Mucosa of stomach (tissue), 1 donor: ENCODE measurements around the gene CYB561D2.

Experiments
- H3K27me3 ChIP-seq: one replicate; pipeline ENCODE4 v1.7.0; 2013; ENCODE audit warnings: mild to moderate bottlenecking, low read length; ENCODE audit not compliant: control insufficient read depth, insufficient read depth
- H3K36me3 ChIP-seq: one replicate; pipeline ENCODE4 v1.7.0; 2013; ENCODE audit warnings: low read length; ENCODE audit not compliant: control insufficient read depth, insufficient read depth
- H3K4me1 ChIP-seq: one replicate; pipeline ENCODE4 v1.7.0; 2013; ENCODE audit warnings: mild to moderate bottlenecking, low read length; ENCODE audit not compliant: control insufficient read depth, insufficient read depth
- H3K4me3 ChIP-seq: one replicate; pipeline ENCODE4 v1.7.0; 2013; ENCODE audit warnings: low read length
- H3K9ac ChIP-seq: one replicate; pipeline ENCODE4 v1.7.0; 2013; ENCODE audit warnings: mild to moderate bottlenecking, low read length, moderate library complexity
- H3K9me3 ChIP-seq: one replicate; pipeline ENCODE4 v1.7.0; 2013; ENCODE audit warnings: mild to moderate bottlenecking, low read length, moderate library complexity; ENCODE audit not compliant: control insufficient read depth
- donor health status: Pancreatic carcinoma.

Gene CYB561D2

GRCh38 chr3:50395070-50395860 is 44.6 kb downstream of the CYB561D2 start:
- H3K9me3 ChIP-seq, result no peaks in the 10 kb centered on the region
- no peaks in the 10 kb centered on the region for H3K27me3 ChIP-seq
- H3K36me3 ChIP-seq, result no peaks in the 10 kb centered on the region
- H3K4me3 ChIP-seq, result no peak overlapping the region
- no peak overlapping the region for H3K9ac ChIP-seq
- peaks cover 37% of the 10 kb centered on the region for H3K4me1 ChIP-seq

- Histone ChIP-seq H3K9me3 (no peaks in the 10 kb centered on the region), H3K27me3 (no peaks in the 10 kb centered on the region), H3K4me3 (no peak overlapping the region), H3K36me3 (no peaks in the 10 kb centered on the region), H3K4me1 (peaks cover 25% of the 10 kb centered on the region), H3K9ac (no peak overlapping the region)
These were observed 45.8 kb downstream of the CYB561D2 start for GRCh38 chr3:50396502-50396901.

DNA sequence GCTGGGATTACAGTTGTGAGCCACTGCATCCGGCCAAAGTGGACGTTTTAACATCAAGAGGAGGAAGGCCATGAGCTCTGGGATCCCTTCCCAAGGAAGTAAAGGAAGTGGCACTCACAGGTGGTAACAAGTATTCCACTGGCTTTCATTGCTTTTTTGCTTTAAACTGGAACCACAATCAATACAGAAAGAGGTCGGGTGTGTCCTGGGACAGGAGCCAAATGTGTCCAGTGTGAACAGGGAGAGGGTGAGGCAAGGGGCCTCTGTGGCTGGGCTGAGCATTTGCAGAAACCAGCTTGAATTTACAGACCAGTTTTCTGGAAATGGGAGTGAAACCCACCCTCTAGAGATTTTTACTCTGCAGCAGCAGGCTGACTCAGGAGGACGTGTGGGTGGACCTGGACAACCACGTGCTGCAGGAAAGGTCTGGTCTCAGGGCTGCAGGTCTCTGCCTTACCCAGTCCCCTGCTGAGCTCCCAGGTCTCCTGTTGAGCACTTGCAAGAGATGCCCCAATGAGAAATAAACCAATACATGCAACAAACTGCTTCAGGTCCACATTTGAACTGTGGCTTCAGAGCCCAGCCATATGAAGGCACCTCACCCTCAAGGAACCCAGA is 51.4 kb downstream of the CYB561D2 start:
- H3K36me3 ChIP-seq, result no peaks in the 10 kb centered on the region

More for the DNA sequence above, 51.4 kb downstream of the CYB561D2 start:
- H3K9me3 ChIP-seq, result no peaks in the 10 kb centered on the region
- H3K4me3 ChIP-seq, result no peak overlapping the region
- no peak overlapping the region for H3K9ac ChIP-seq
- no peaks in the 10 kb centered on the region for H3K27me3 ChIP-seq
- H3K4me1 ChIP-seq, result peaks cover 11% of the 10 kb centered on the region
